Endothelial cell of umbilical vein (primary cell): ENCODE data around the gene RGS10. TPM values are rescaled to one million over a fixed set of nuclear protein-coding genes. Genes with fewer than 3 reads are reported as not detected.

ENCODE experiments used
- BruUV-seq: library from RNA; stranded (reverse); fragments of 400-500 nt; replicated peaks from 2 replicates; lab custom pipeline; 2021; lab: Mats Ljungman, UMichigan
- CTCF ChIA-PET: fragments of 300-600, 350-600 bp; sonication (Branson Sonifier 250); formaldehyde crosslinking; loops from one replicate; lab custom pipeline; 2021; ENCODE audit warnings: antibody characterized with exemption, inconsistent platforms; lab: Charles Lee
- POLR2A ChIA-PET: fragments of 300-600, 350-600 bp; sonication (Branson Sonifier 250); formaldehyde crosslinking; loops from one replicate; lab custom pipeline; 2021; ENCODE audit warnings: antibody characterized with exemption, inconsistent platforms; lab: Charles Lee
- DNase-seq: peaks from one replicate; pipeline ENCODE4 v3.0.0-alpha.2; 2011; ENCODE audit warnings: low read depth, low spot score
- FAIRE-seq: peaks from 2 replicates; lab custom pipeline; 2011; peaks lifted over from hg19 to GRCh38; lab: Jason Lieb, UNC
- H2AFZ ChIP-seq: 2 replicates; pipeline ENCODE4 v1.6.0; 2012; ENCODE audit warnings: low read depth, low read length, control low read depth, inconsistent platforms
- H3K27ac ChIP-seq: 2 replicates; pipeline ENCODE4 v1.5.1; 2011; ENCODE audit warnings: low read depth, mild to moderate bottlenecking, control low read depth, low read length, moderate library complexity; ENCODE audit not compliant: insufficient read depth
- H3K27me3 ChIP-seq, 2 experiments: 2 replicates each; pipeline versions ENCODE4 v1.6.0 to v1.6.1; 2011; ENCODE audit warnings: low read length in 2 of 2, mixed read lengths in 1 of 2; ENCODE audit not compliant: control insufficient read depth in 2 of 2, insufficient read depth in 2 of 2
- H3K36me3 ChIP-seq, 2 experiments: 2 replicates in 1 of 2; 3 replicates in 1 of 2; pipeline ENCODE4 v1.5.1; 2011; ENCODE audit warnings: low read length in 2 of 2, mild to moderate bottlenecking in 1 of 2, moderate library complexity in 1 of 2; ENCODE audit not compliant: control insufficient read depth in 2 of 2, insufficient read depth in 2 of 2; ENCODE audit errors: extremely low read depth in 1 of 2
- H3K4me1 ChIP-seq: 3 replicates; pipeline ENCODE4 v1.5.1; 2011; ENCODE audit warnings: mild to moderate bottlenecking, low read length; ENCODE audit not compliant: control insufficient read depth, insufficient read depth; ENCODE audit errors: extremely low read depth
- H3K4me2 ChIP-seq: 2 replicates; pipeline ENCODE4 v1.6.1; 2011; ENCODE audit warnings: low read length, control low read depth, mixed read lengths; ENCODE audit not compliant: insufficient read depth
- H3K4me3 ChIP-seq, 3 experiments: fragments of 200-600 bp in 1 of 3; sonication (generic), shearing (Covaris generic) in 1 of 3; replicated peaks in 1 of 3; 2 replicates each; pipeline ENCODE4 v1.5.1; 2011 to 2016; ENCODE audit warnings: control low read depth in 3 of 3, low read length in 3 of 3, mild to moderate bottlenecking in 2 of 3, inconsistent platforms in 1 of 3, low read depth in 1 of 3, moderate library complexity in 1 of 3; ENCODE audit not compliant: insufficient read depth in 1 of 3
- H3K79me2 ChIP-seq: 2 replicates; pipeline ENCODE4 v1.6.0; 2012; ENCODE audit warnings: low read length, inconsistent platforms; ENCODE audit not compliant: control insufficient read depth, insufficient read depth
- H3K9ac ChIP-seq: replicated peaks from 2 replicates; pipeline ENCODE3; 2011; ENCODE audit warnings: low read length, control low read depth; ENCODE audit not compliant: insufficient read depth; ENCODE audit errors: extremely low read depth
- H3K9me1 ChIP-seq: replicated peaks from 3 replicates; pipeline ENCODE4 v1.6.0; 2011; ENCODE audit warnings: mild to moderate bottlenecking, low read length; ENCODE audit not compliant: control insufficient read depth, insufficient read depth; ENCODE audit errors: extremely low read depth
- H3K9me3 ChIP-seq: replicated peaks from 2 replicates; pipeline ENCODE4 v1.5.1; 2012; ENCODE audit warnings: low read length, inconsistent platforms; ENCODE audit not compliant: control insufficient read depth, insufficient read depth
- H4K20me1 ChIP-seq: replicated peaks from 2 replicates; pipeline ENCODE3; 2011; ENCODE audit warnings: mild to moderate bottlenecking, low read length; ENCODE audit not compliant: control insufficient read depth, insufficient read depth; ENCODE audit errors: extremely low read depth
- CTCF ChIP-seq, 2 donors: IDR thresholded peaks; 1 replicate in 1 of 2; 2 replicates in 1 of 2; pipeline ENCODE4 v1.5.1; 2011; ENCODE audit warnings: low read length in 2 of 2, mild to moderate bottlenecking in 2 of 2, moderate library complexity in 2 of 2, control low read depth in 1 of 2, inconsistent platforms in 1 of 2, low read depth in 1 of 2; ENCODE audit not compliant: insufficient read depth in 1 of 2; ENCODE audit errors: extremely low read depth in 1 of 2
- EZH2 ChIP-seq: IDR thresholded peaks from 2 replicates; pipeline ENCODE4 v1.6.1; 2012; ENCODE audit warnings: borderline replicate concordance, low read depth, mild to moderate bottlenecking, moderate library complexity, low read length, inconsistent platforms; ENCODE audit not compliant: severe bottlenecking
- FOS ChIP-seq: IDR thresholded peaks from 2 replicates; pipeline ENCODE4 v1.6.1; 2011; ENCODE audit warnings: mild to moderate bottlenecking, low read length, moderate library complexity, borderline replicate concordance; ENCODE audit not compliant: insufficient read depth
- GATA2 ChIP-seq: IDR thresholded peaks from 2 replicates; pipeline ENCODE4 v1.7.0; 2011; ENCODE audit warnings: low read depth, mild to moderate bottlenecking, moderate library complexity, mixed read lengths, low read length; ENCODE audit not compliant: insufficient read length, insufficient read depth
- JUN ChIP-seq: IDR thresholded peaks from 2 replicates; pipeline ENCODE4 v1.6.1; 2011; ENCODE audit warnings: borderline replicate concordance, low read depth; ENCODE audit not compliant: insufficient read length, insufficient read depth
- POLR2A ChIP-seq: IDR thresholded peaks from 2 replicates; pipeline ENCODE4 v1.6.1; 2012; ENCODE audit warnings: low read depth, mild to moderate bottlenecking, control low read depth, low read length
- POLR2AphosphoS5 ChIP-seq: IDR thresholded peaks from 2 replicates; pipeline ENCODE4 v1.6.1; 2012; ENCODE audit warnings: low read depth, mild to moderate bottlenecking, control low read depth, low read length, moderate library complexity; ENCODE audit not compliant: insufficient read depth
- dilution Hi-C: fragments of 300-500 bp; cut with MboI; formaldehyde crosslinking; loops from one replicate; pipeline ENCODE4 v1.15.0; 2019; ENCODE audit warnings: low sequenced_read_pairs; ENCODE audit not compliant: extremely low pct_ligation_motif_present
- intact Hi-C: fragments of 100-400 bp; cut with micrococcal nuclease; formaldehyde crosslinking; loops from one replicate; pipeline ENCODE4 v1.10.0; 2022
- polyA plus RNA-seq, 4 experiments: library from polyadenylated mRNA; depleted of rRNA in 3 of 4; stranded (reverse) in 3 of 4; unstranded in 1 of 4; fragments of >200 nt; gene quantifications; 2 replicates each; pipeline versions ENCODE4 v1.2.1 to v1.2.3, GENCODE V29; 2011 to 2012; ENCODE audit warnings: missing spikeins in 1 of 4
- total RNA-seq: library from RNA; stranded (reverse); gene quantifications from 2 replicates; pipeline ENCODE4 v1.2.3, GENCODE V29; 2021

RGS10 gene
- total and polyA plus RNA-seq, 2 donors (not counting 3 experiments of a cell fraction or from before 2014, with no cell fraction given), result 7.8 to 22.4 TPM

GRCh38 chr10:119535305-119535704 is 7.2 kb downstream of the RGS10 start:
- no peaks in the 10 kb centered on the region for H4K20me1 ChIP-seq
- ChIA-PET CTCF (interaction anchor here (0.7 kb wide), 1 partner anchor 686 kb away, joined by 3 read pairs; no protein-coding TSS in a partner anchor), POLR2A (no interaction called here)
- BruUV-seq, result no TSS peak
- H3K9me3 ChIP-seq, result no peaks in the 10 kb centered on the region
- no peak for TF ChIP-seq CTCF (IDR thresholded peaks at IDR 0.05; ENCODE audit: extremely low read depth in 1 of 2, insufficient read depth in 1 of 2, low read depth in 1 of 2, low read length in 2 of 2)
- no peak for TF ChIP-seq POLR2AphosphoS5
- TF ChIP-seq GATA2, result no peak
- TF ChIP-seq EZH2, result no peak
- no peak for TF ChIP-seq POLR2A
- TF ChIP-seq JUN, result no peak
- TF ChIP-seq FOS, result no peak
- H3K9me1 ChIP-seq, result no peaks in the 10 kb centered on the region
- H3K27ac ChIP-seq, result no peak overlapping the region
- no peaks in the 10 kb centered on the region for H3K36me3 ChIP-seq
- no peak for FAIRE-seq
- dilution Hi-C loops (no loop called here), intact Hi-C loops (no loop called here)
- H3K4me3 ChIP-seq, result no peak overlapping the region
- H3K27me3 ChIP-seq, result no peaks in the 10 kb centered on the region
- H3K4me2 ChIP-seq, result no peak overlapping the region
- H3K79me2 ChIP-seq, result no peaks in the 10 kb centered on the region
- no peak overlapping the region for H2AFZ ChIP-seq
- no peak for DNase-seq
- H3K9ac ChIP-seq, result no peak overlapping the region
- H3K4me1 ChIP-seq, result no peaks in the 10 kb centered on the region
